Measurements from ENCODE around the gene PRAC1. TPM values are rescaled to one million over a fixed set of nuclear protein-coding genes. Genes with fewer than 3 reads are reported as not detected.

Gene PRAC1
- total RNA-seq, 1 donor from 2014 or later = 9.6 TPM

GRCh38 chr17:48746916-48747444, 24.7 kb upstream of the PRAC1 start:
- Histone ChIP-seq H3K4me3 (peak overlapping the region in 1 of 2 donors; percentile 26), H3K4me1 (peaks cover 36% of the 10 kb centered on the region), H3K36me3 (no peaks in the 10 kb centered on the region), H3K27ac (peak overlapping the region; percentile 72), H3K27me3 (peaks cover 25% of the 10 kb centered on the region), H3K9me3 (no peaks in the 10 kb centered on the region)
- DNase-seq (ENCODE audit: extremely low spot score in 2 of 2) = no peak
- TF ChIP-seq CTCF (IDR thresholded peaks at IDR 0.05) (no peak), POLR2AphosphoS5 (IDR thresholded peaks at IDR 0.05; ENCODE audit: insufficient read depth in 1 of 2, low read depth in 1 of 2) (no peak), POLR2A (IDR thresholded peaks at IDR 0.05) (no peak)
- intact Hi-C loops (cut with DNase I) = loop anchor here (10.0 kb wide), 1 partner anchor 258 kb away; no protein-coding TSS in a partner anchor

- intact Hi-C loops (cut with DNase I) = loop anchor here (10.0 kb wide), 1 partner anchor 259 kb away; no protein-coding TSS in a partner anchor
- H3K9me3 ChIP-seq = no peaks in the 10 kb centered on the region
- no peaks in the 10 kb centered on the region for H3K36me3 ChIP-seq
- peaks cover 25% of the 10 kb centered on the region for H3K27me3 ChIP-seq
- no peak for TF ChIP-seq CTCF (IDR thresholded peaks at IDR 0.05)
- TF ChIP-seq POLR2A (IDR thresholded peaks at IDR 0.05) = no peak
- peak in 1 of 2 donors; percentile 26 for TF ChIP-seq POLR2AphosphoS5 (IDR thresholded peaks at IDR 0.05; ENCODE audit: insufficient read depth in 1 of 2, low read depth in 1 of 2)
- peaks cover 23% of the 10 kb centered on the region for H3K4me1 ChIP-seq
- no peak for DNase-seq (ENCODE audit: extremely low spot score in 2 of 2)
- H3K27ac ChIP-seq = peak overlapping the region; percentile 72
- H3K4me3 ChIP-seq = no peak overlapping the region
Observed at GRCh38 chr17:48745381-48746275, 23.3 kb upstream of the PRAC1 start.

GRCh38 chr17:48740537-48740936, 18.2 kb upstream of the PRAC1 start:
- DNase-seq (ENCODE audit: extremely low spot score in 2 of 2) = no peak
- TF ChIP-seq CTCF (IDR thresholded peaks at IDR 0.05) = no peak
- TF ChIP-seq POLR2AphosphoS5 (IDR thresholded peaks at IDR 0.05; ENCODE audit: insufficient read depth in 1 of 2, low read depth in 1 of 2) = no peak
- TF ChIP-seq POLR2A (IDR thresholded peaks at IDR 0.05) = no peak
- Histone ChIP-seq H3K27me3 (peaks cover 15% of the 10 kb centered on the region), H3K4me1 (peaks cover 7% of the 10 kb centered on the region), H3K27ac (no peak overlapping the region), H3K36me3 (no peaks in the 10 kb centered on the region), H3K4me3 (no peak overlapping the region), H3K9me3 (no peaks in the 10 kb centered on the region)
- intact Hi-C loops (cut with DNase I) = loop anchor here (10.0 kb wide), 1 partner anchor 264 kb away; no protein-coding TSS in a partner anchor

- Histone ChIP-seq H3K4me1 (peaks cover 5% of the 10 kb centered on the region), H3K27me3 (peaks cover 10% of the 10 kb centered on the region), H3K27ac (peak overlapping the region; percentile 24), H3K36me3 (no peaks in the 10 kb centered on the region), H3K4me3 (no peak overlapping the region), H3K9me3 (no peaks in the 10 kb centered on the region)
- intact Hi-C loops (cut with DNase I) = no loop called here
- no peak for DNase-seq (ENCODE audit: extremely low spot score in 2 of 2)
- TF ChIP-seq POLR2AphosphoS5 (IDR thresholded peaks at IDR 0.05; ENCODE audit: insufficient read depth in 1 of 2, low read depth in 1 of 2) (peak in 1 of 2 donors; percentile 27), POLR2A (IDR thresholded peaks at IDR 0.05) (no peak)
Observed at GRCh38 chr17:48738803-48739526, 16.6 kb upstream of the PRAC1 start.

GRCh38 chr17:48738424-48738802, 16.1 kb upstream of the PRAC1 start:
- peak overlapping the region; percentile 24 for H3K27ac ChIP-seq
- no peaks in the 10 kb centered on the region for H3K9me3 ChIP-seq
- H3K27me3 ChIP-seq = peaks cover 5% of the 10 kb centered on the region
- DNase-seq (ENCODE audit: extremely low spot score in 2 of 2) = no peak
- H3K4me1 ChIP-seq = peaks cover 5% of the 10 kb centered on the region
- no peaks in the 10 kb centered on the region for H3K36me3 ChIP-seq
- no peak overlapping the region for H3K4me3 ChIP-seq
- no peak for TF ChIP-seq CTCF (IDR thresholded peaks at IDR 0.05)
- no peak for TF ChIP-seq POLR2AphosphoS5 (IDR thresholded peaks at IDR 0.05; ENCODE audit: insufficient read depth in 1 of 2, low read depth in 1 of 2)
- TF ChIP-seq POLR2A (IDR thresholded peaks at IDR 0.05) = no peak
- intact Hi-C loops (cut with DNase I) = no loop called here

Measured in vagina (tissue), 2 donors.